HG03575 (cell line): ENCODE data around the gene C12orf56.

ENCODE experiments used
- ATAC-seq: cut with Tn5 transposase; IDR thresholded peaks from one replicate; pipeline ENCODE4 v1.9.1; 2021; ENCODE audit not compliant: unreplicated experiment, insufficient number of reproducible peaks, low FRiP score; ENCODE audit errors: extremely low read depth

Gene C12orf56, protein sequence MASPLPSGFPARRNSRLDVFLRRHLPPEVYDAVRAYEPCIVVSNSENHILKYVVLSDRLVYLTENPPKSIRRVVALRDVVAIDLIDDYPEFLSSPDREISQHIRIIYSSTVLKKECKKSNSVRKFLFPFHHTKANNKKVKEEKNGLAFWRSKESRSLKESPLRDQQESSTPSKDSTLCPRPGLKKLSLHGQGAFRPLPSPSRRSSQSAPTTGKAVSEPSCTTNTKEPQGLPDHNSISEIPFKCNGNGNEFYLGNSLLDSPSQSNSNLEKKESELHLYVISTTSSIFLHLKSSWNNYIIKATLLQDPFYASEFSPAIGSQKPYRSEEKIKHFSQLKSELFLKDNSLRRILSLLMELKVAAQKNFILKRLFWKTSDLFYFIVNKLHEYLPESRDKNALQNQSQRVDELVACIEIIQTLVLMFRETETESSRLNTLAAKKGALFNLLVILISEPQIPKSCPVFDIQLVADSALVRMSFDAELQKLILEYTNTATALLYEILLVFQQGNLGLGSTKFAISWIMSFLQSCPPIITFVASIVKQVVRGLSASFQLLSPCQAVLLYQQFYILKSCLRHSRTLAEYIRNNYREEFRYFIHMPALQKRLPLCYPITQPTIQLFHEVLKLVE

DNA sequence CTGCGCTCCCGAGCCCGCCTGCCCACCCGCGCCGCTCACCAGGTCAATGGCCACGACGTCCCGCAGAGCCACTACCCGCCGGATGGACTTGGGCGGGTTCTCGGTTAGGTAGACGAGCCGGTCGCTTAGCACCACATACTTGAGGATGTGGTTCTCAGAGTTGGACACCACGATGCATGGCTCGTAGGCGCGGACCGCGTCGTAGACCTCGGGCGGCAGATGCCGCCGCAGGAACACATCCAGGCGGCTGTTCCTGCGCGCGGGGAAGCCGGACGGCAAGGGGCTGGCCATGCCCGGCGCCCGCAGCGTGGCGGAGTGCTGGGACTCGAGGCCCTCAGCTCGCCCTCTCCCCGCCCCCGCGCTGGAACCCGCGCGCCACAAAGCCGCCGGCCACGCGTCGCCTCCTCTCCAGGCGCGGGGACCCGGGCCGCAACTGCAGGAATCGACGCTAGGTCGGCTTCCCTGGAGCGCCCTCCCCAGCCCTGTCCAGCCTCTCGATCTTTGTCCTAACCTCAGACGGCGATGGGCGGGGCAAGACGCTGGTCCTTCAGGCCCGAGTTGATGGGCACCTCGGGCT, at the start of gene C12orf56:
C12orf56 (minus strand) TSS at position 484 of the 577 bp plus-strand sequence; CDS start at position 291, 193 bp downstream.
- no peak for ATAC-seq

DNA sequence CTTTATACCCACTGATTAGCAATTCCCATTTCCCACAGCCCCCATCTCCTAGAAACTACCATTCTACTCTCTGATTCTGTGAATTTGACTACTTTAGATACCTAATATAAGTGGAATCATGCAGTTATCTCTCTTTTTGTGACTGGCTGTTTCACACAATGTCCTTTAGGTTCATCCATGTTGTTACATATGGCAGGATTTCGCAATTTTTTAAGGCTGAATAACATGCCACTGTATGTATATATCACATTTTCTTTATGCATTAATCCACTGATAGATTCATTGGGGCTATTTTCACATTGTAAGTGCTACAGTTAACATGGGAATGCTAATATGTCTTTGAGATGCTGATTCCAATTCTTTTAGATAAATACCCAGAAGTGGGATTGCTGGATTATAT, 49.5 kb upstream of the C12orf56 start:
- ATAC-seq, result no peak

DNA sequence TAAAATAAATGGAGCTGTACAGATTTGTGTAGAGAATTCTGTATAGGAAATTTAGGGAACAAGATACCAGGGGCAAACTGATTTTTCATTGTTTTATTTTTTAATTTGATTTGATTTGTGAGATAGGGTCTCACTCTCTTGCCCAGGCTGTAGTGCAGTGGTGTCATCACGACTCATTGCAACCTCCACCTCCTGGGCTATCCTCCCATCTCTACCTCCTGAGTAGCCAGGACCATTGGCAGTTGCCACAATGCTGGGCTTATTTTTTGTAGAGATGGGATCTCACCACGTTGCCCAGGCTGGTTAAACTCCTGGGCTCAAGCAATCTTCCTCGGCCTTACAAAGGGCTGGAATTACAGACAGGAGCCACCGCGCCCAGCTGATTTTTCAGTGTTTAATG, 43.4 kb upstream of the C12orf56 start:
- no peak for ATAC-seq

DNA sequence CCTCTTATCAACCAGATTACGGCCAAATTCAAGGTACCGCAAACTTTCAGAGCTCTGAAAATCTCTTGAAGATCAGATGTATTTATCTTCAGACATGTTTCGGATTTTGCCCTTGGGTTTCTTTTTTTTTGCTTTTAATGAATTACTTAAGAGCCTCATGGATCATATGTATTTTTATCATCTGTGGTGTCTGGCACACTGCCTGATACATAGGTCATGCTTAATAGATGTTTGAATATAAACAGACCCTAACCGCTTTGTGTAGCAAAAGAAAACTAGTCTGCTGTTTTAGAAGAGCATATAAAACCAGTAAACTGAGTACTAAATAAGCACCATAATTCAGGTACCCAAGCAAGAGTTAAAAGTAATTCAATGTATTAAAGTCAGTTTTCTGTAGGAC, 41.2 kb upstream of the C12orf56 start:
- no peak for ATAC-seq

DNA sequence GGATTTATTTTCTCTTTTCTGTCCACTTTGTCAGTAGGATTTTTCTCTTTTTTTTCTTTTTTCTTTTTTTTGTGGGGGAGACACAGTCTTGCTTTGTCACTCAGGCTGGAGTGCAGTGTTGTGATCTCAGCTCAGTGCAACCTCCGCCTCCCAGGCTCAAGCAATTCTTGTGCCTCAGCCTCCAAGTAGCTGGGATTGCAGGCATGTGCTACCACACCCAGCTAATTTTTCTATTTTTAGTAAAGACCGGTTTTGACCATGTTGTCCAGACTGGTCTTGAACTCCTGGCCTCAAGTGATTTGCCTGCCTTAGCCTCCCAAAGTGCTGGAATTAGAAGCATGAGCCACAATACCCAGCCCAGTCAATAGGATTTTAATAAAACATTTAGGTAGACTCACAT, 40.3 kb upstream of the C12orf56 start:
- no peak for ATAC-seq

DNA sequence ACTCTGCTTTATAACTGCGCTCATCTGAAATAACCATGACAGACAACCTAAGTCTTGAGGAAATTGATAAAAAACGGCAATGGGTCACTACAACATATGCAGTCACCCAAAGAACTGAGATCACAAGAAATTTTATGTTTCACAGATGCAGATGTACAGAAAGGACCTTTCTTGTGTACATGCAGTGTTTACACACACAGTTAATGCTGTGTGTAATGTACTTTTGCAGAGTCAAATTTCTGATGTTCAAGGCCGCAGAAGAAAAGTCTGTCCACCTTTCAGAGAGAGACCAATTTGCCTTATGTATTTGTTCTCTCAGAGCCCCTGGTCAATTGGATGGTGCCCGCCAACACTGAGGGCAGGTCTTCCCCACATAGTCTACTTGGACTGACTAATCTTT, 38.4 kb upstream of the C12orf56 start:
- no peak for ATAC-seq

DNA sequence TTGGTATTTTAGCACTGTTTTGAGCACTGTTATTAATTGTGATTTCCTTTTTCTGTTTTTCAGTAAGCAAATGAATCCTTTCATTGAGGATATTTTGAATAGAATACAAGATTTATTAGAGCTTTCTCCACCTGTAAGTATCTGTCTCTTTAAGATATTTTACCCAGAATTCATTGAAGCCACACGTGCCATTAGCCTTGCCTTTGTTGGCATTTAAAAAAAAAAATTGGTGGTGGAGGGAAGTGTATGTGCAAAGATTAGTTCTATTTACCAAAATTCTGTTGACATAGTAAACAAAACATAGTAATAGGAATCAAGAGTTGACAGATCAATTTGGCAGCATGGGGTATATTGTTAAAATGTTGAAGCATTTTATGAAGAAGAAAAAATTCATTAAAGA, 37.4 kb upstream of the C12orf56 start:
- no peak for ATAC-seq

DNA sequence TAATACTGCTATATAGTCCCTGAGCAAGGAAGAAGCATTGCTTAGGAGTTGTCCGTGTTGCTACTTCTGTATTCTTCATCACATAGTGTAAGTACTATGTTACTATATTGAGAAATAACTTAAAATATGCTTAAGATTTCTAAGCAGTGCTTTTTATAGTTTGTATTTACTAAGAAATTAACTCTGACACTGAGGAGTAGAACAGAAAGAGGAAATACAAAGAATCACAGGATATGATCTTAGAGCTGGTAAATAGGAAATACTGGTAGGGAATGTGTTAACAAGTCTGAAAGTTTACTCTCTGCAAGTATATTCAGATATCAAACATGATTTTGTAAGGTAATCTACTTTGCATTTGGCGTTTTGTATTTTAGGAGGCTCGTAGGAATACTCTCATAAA, 29.1 kb upstream of the C12orf56 start:
- no peak for ATAC-seq

DNA sequence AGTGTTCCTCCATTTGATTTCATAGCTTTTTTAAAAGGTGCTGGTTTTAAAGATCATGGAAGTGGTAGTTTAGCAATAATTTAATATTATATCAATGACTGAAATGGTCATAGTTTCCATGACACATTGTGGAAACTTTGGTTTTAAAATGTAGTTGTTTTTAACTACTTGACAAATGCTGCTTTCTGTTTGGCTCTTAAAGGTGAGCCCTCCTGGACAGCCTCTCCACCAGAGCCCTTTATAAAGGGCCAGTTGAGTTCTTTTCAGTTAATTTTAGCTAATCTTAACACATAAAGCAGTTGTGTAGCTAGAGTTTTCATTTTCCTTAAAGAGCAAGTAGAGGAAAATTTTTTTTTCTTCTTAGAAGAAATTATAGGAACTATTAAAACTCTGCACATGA, 27.7 kb upstream of the C12orf56 start:
- ATAC-seq, result no peak

DNA sequence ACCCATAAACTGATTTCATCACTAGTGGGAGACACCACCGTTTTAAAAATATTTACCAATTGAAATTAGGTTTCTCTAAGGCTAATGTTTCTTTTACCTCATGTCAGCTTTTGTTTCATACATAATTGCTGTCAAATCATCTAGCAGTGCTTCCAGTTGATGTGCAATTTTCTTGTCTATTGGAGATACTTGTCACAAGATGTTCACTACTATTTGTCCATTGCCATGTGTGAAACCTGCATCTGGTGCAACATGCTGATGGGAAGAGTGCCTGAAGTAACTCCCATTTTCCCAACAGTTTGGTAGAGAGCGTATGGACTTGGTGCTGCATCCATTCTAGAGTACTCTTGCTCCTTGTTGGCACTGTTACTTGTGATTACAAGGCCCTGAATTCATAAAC, 23.3 kb upstream of the C12orf56 start:
- ATAC-seq, result no peak

DNA sequence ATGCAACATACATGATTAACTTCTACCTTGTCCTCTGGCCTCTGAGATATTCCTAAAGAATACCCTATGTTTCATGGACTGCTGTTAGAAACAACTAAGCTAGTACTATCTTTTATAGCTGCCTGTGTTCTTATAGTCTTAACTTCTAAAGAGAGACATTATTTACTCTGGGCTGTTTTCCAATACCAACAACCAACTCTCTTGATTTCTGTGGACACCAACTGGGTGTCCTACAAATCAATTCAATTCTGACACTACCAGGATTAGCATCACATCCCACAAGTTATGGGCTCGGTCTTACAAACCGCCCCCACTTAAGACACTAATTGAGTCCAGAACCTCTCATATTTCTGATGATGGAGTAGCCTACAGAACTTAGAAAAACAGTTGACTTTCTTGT, 21.9 kb upstream of the C12orf56 start:
- no peak for ATAC-seq

DNA sequence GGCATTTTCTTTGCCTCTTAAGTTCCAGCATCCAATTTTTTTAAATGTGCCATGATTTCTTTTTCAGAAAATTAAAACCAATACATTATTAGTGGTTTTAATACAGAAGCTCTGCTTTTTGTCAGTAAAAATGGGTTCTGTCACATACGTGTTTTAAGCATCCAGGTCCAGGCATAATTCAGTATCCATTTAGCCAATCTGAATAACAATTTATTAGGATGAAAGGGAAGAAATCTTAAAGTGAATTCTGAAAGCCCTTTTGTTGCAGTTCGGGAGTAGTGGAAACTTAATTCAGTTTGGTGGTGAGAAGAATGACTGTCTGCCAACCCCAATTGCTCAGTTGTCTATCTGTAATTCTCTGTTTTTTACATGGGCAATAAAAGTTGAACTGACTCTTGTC, 20.9 kb upstream of the C12orf56 start:
- ATAC-seq, result no peak

DNA sequence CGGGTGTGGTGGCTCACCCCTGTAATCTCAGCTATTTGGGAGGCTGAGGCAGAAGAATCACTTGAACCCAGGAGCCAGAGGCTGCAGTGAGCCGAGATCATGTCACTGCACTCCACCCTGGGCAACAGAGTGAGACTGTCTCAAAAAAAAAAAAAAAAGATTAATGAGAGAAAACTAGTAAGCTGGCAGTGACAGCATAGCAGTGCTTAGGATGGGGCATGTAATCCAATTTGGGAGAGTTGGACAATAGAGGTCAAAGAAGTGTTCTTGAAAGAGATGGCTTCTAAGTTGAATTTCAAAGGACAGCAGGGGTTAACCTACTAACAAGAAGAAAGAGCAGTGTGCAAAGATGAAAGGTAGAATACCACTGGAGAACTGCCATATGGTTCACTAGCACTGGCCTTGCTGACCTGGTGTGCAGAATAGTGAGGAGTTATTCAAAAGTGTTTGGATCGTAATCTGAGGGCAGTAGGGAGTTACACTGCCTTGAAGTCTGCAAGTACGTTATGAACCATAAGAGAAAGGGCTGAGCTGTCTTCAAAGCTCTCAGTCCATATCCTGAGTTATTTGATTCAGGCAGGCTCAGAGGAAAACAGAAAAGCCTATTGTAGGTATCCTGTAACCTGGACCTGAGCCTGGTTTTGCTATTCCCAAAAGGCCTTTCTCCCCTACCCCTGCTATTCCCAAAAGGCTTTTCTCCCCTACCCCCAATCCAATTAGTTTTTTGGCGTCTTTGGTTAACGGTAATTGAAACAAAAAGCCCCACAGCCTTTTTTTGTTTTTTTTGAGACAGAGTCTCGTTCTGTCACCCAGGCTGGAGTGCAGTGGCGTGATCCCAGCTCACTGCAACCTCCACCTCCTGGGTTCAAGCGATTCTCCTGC, 17.0 kb upstream of the C12orf56 start:
- no peak for ATAC-seq

DNA sequence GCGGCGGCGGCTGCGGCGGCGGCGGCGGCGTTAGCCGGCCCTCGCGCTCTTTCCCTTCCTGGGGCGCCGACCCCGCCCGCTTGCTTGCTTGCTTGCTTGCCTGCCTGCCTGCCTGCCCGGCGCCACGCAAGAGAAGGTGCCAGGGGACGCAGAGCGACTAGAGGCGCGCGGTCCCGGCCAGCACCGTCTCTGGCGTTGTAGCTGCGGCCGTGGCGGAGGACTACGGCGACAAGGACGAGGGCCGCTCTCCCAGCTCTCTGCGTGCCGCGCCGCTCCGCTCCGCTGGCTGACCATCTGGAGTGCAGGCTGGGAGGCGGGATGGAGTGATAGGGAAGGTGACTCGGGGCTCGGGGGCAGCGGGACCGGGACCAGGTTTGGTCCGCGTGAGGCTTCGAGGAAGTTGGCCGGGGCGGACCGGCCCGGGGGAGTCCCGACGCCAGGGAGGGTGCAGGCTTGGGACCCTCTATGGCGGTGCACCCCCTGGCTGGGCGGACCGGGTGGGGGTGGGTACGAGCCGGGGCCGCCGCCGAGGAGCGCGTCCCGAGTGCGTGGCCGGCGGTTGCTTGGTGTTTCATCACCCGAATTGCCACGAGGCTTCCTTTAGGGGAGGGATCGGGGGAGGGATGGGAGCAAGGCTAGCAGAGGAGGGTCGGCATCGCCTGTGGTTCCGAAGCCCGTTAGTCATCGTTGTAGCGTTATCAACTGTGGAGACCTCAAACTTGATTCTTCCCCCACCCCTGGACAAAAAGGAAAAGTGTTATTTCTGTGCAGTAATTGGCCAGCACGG, 14.1 kb upstream of the C12orf56 start:
- peak; percentile 11 for ATAC-seq

DNA sequence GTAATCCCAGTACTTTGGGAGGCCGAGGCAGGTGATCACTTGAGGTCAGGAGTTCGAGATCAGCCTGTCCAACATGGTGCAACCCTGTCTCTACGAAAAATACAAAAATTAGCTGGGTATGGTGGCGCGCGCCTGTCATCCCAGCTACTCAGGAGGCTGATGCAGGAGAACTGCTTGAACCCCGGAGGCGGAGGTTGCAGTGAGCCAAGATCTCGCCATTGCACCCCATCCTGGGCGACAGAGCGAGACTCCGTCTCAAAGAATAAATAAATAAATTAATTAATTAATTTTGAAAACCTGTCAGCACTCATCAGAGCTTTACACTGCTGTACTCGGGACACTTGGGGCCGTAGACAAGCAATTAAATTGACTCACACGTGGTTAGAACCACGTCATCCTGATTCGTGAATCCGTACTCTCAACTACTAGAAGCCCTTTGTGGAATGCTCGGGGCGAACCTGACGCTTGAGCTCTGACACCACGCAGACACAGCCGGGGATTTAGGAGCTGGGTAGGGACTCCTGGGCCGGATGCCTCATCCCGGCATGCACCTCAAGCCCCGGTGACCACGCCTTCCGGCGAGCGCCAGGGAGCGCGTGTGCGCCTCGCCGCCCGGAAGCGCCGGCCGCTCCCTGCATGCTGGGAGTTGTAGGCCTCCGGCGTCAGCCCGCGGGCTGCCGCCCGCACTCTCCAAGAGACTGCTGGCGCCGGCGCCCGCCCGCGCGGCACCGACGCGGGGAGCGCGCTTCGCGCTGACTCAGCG, 13.3 kb upstream of the C12orf56 start, which contains the start of gene XPOT:
XPOT (plus strand) TSS at position 686 of the 763 bp plus-strand sequence. CDS start 5,644 bp downstream, outside the sequence.
- peak; percentile 93 for ATAC-seq

DNA sequence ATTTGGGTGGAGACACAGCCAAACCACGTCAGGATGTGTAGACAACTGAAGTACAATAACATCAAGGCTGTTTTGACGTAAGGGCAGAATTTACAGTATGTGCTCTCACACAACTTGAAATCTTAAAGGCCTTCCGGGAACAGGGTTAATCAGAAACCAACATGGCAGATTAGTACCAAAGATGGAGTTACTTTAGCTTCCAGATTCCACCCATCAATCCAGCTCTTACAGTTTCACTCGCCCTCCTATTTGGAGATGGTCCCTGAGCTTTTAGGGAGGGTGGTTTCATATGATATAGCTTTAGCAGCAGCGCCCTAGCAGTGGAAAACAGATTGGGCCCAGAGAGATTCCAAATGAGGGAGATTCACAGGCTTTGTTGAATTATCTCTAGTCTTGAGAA, 11.6 kb upstream of the C12orf56 start:
- ATAC-seq, result no peak

DNA sequence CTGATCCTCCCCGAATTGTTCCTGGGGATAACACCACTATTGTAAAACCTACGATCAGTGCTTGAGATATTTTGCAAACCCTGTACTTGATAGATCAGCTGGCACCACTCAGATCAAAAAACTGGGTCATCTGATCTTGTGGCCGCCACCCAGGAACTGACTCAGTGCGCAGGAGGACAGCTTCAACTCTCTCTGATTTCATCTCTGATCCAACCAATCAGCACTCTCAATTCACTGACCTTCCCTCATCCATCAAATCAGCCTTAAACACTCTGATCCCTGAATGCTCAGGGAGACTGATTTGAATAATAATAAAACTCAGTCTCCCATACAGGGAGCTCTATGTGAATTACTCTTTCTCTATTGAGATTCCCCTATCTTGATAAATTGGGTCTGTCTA, 9.5 kb upstream of the C12orf56 start:
- no peak for ATAC-seq

DNA sequence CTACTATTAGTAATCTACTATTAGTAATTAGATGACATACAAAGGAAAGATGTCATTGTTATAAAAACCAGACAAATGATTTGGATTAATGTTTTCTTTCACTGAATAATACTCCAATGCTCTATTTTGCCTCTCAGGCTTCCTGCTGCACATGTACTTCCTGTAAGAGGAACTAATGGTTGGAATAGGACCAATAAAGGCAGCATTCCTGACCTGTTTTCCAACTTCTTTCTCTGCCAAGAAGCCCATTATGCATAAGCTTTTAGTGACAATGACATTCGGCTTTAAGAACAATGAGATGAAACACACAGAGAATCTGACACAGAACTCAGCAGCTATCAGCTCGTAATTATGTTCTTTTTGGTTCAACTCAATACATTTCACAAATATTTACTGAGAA, 5.2 kb upstream of the C12orf56 start:
- no peak for ATAC-seq
